HG02885 (cell line): Measurements from ENCODE around the gene USP17L21.
"Not testable (repeated sequence)": the region's sequence is repeated elsewhere in the genome, so short reads cannot be mapped to it uniquely, and the experiment has no call there.

ENCODE experiments used
- ATAC-seq: cut with Tn5 transposase; IDR thresholded peaks from one replicate; pipeline ENCODE4 v1.9.1; 2021; ENCODE audit warnings: mild to moderate bottlenecking; ENCODE audit not compliant: unreplicated experiment, poor library complexity

USP17L21 gene, protein sequence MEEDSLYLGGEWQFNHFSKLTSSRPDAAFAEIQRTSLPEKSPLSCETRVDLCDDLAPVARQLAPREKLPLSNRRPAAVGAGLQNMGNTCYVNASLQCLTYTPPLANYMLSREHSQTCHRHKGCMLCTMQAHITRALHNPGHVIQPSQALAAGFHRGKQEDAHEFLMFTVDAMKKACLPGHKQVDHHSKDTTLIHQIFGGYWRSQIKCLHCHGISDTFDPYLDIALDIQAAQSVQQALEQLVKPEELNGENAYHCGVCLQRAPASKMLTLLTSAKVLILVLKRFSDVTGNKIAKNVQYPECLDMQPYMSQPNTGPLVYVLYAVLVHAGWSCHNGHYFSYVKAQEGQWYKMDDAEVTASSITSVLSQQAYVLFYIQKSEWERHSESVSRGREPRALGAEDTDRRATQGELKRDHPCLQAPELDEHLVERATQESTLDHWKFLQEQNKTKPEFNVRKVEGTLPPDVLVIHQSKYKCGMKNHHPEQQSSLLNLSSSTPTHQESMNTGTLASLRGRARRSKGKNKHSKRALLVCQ

DNA sequence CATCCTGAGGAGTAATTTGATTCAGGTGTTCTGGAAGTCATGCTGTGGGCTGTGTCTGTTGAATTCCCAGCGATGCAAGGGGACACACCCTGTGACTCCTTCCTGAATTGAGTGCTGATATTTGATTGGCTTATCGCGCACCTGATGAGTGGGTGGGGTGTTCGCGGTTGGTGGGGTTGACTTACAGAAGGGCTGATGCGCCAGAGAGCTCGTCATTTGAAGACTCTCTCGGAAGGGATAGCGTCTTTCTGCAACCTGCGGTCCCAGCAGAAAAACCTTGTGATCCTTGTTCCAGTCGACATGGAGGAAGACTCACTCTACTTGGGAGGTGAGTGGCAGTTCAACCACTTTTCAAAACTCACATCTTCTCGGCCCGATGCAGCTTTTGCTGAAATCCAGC, at the start of gene USP17L21:
Gene USP17L21, plus strand, starts transcription at position 301 of the 400 bp plus-strand sequence. Its CDS starts 0 bp downstream, at position 301.
- not testable (repeated sequence) for ATAC-seq

DNA sequence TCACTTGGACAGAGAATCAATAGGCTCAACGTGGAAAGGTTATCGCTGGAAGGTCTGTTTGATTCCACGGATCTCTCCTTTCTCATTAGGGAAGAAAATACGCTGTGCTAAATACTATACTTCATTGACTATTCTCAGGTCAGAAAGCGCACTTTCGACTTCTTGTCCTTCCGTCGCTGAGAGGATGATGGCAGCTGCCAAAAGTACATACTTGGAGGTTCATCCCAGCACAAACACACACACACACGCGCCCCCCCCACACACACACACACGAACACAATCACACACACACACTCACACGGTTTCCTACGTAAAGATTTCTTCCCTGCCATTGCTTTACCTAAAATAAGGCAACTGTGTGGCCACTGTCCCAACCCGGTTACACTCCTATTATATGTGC, 48.0 kb upstream of the USP17L21 start:
- ATAC-seq, result not testable (repeated sequence)

DNA sequence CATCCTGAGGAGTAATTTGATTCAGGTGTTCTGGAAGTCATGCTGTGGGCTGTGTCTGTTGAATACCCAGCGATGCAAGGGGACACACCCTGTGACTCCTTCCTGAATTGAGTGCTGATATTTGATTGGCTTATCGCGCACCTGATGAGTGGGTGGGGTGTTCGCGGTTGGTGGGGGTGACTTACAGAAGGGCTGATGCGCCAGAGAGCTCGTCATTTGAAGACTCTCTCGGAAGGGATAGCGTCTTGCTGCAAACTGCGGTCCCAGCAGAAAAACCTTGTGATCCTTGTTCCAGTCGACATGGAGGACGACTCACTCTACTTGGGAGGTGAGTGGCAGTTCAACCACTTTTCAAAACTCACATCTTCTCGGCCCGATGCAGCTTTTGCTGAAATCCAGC, 47.6 kb upstream of the USP17L21 start, which contains the start of gene USP17L11:
Gene USP17L11, plus strand, starts transcription at position 301 of the 400 bp plus-strand sequence. Its CDS starts 0 bp downstream, at position 301.
- ATAC-seq, result not testable (repeated sequence)

DNA sequence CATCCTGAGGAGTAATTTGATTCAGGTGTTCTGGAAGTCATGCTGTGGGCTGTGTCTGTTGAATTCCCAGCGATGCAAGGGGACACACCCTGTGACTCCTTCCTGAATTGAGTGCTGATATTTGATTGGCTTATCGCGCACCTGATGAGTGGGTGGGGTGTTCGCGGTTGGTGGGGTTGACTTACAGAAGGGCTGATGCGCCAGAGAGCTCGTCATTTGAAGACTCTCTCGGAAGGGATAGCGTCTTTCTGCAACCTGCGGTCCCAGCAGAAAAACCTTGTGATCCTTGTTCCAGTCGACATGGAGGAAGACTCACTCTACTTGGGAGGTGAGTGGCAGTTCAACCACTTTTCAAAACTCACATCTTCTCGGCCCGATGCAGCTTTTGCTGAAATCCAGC, 42.8 kb upstream of the USP17L21 start, which contains the start of gene USP17L12:
Gene USP17L12, plus strand, starts transcription at position 301 of the 400 bp plus-strand sequence. Its CDS starts 0 bp downstream, at position 301.
- ATAC-seq, result not testable (repeated sequence)

DNA sequence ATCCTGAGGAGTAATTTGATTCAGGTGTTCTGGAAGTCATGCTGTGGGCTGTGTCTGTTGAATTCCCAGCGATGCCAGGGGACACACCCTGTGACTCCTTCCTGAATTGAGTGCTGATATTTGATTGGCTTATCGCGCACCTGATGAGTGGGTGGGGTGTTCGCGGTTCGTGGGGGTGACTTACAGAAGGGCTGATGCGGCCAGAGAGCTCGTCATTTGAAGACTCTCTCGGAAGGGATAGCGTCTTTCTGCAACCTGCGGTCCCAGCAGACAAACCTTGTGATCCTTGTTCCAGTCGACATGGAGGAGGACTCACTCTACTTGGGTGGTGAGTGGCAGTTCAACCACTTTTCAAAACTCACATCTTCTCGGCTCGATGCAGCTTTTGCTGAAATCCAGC, 38.1 kb upstream of the USP17L21 start, which contains the start of gene USP17L13:
Gene USP17L13, plus strand, starts transcription at position 301 of the 400 bp plus-strand sequence. Its CDS starts 0 bp downstream, at position 301.
- not testable (repeated sequence) for ATAC-seq

DNA sequence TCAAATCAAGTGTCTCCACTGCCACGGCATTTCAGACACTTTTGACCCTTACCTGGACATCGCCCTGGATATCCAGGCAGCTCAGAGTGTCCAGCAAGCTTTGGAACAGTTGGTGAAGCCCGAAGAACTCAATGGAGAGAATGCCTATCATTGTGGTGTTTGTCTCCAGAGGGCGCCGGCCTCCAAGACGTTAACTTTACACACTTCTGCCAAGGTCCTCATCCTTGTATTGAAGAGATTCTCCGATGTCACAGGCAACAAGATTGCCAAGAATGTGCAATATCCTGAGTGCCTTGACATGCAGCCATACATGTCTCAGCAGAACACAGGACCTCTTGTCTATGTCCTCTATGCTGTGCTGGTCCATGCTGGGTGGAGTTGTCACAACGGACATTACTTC, 32.4 kb upstream of the USP17L21 start:
- not testable (repeated sequence) for ATAC-seq

DNA sequence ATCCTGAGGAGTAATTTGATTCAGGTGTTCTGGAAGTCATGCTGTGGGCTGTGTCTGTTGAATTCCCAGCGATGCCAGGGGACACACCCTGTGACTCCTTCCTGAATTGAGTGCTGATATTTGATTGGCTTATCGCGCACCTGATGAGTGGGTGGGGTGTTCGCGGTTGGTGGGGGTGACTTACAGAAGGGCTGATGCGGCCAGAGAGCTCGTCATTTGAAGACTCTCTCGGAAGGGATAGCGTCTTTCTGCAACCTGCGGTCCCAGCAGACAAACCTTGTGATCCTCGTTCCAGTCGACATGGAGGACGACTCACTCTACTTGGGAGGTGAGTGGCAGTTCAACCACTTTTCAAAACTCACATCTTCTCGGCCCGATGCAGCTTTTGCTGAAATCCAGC, 28.6 kb upstream of the USP17L21 start, which contains the start of gene USP17L15:
Gene USP17L15, plus strand, starts transcription at position 301 of the 400 bp plus-strand sequence. Its CDS starts 0 bp downstream, at position 301.
- not testable (repeated sequence) for ATAC-seq

DNA sequence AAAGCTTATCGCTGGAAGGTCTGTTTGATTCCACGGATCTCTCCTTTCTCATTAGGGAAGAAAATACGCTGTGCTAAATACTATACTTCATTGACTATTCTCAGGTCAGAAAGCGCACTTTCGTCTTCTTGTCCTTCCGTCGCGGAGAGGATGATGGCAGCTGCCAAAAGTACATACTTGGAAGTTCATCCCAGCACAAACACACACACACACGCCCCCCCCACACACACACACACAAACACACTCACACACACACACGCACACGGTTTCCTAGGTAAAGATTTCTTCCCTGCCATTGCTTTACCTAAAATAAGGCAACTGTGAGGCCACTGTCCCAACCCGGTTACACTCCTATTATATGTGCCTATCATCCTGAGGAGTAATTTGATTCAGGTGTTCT, 24.2 kb upstream of the USP17L21 start:
- ATAC-seq, result not testable (repeated sequence)

DNA sequence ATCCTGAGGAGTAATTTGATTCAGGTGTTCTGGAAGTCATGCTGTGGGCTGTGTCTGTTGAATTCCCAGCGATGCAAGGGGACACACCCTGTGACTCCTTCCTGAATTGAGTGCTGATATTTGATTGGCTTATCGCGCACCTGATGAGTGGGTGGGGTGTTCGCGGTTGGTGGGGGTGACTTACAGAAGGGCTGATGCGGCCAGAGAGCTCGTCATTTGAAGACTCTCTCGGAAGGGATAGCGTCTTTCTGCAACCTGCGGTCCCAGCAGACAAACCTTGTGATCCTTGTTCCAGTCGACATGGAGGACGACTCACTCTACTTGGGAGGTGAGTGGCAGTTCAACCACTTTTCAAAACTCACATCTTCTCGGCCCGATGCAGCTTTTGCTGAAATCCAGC, 19.1 kb upstream of the USP17L21 start, which contains the start of gene USP17L17:
Gene USP17L17, plus strand, starts transcription at position 301 of the 400 bp plus-strand sequence. Its CDS starts 0 bp downstream, at position 301.
- ATAC-seq, result not testable (repeated sequence)

DNA sequence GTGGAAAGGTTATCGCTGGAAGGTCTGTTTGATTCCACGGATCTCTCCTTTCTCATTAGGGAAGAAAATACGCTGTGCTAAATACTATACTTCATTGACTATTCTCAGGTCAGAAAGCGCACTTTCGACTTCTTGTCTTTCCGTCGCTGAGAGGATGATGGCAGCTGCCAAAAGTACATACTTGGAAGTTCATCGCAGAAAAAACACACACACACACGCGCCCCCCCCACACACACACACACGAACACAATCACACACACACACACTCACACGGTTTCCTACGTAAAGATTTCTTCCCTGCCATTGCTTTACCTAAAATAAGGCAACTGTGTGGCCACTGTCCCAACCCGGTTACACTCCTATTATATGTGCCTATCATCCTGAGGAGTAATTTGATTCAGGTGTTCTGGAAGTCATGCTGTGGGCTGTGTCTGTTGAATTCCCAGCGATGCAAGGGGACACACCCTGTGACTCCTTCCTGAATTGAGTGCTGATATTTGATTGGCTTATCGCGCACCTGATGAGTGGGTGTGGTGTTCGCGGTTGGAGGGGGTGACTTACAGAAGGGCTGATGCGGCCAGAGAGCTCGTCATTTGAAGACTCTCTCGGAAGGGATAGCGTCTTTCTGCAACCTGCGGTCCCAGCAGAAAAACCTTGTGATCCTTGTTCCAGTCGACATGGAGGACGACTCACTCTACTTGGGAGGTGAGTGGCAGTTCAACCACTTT, 14.6 kb upstream of the USP17L21 start, which contains the start of gene USP17L18:
Gene USP17L18, plus strand, starts transcription at position 678 of the 728 bp plus-strand sequence. Its CDS starts 0 bp downstream, at position 678.
- ATAC-seq, result not testable (repeated sequence)

DNA sequence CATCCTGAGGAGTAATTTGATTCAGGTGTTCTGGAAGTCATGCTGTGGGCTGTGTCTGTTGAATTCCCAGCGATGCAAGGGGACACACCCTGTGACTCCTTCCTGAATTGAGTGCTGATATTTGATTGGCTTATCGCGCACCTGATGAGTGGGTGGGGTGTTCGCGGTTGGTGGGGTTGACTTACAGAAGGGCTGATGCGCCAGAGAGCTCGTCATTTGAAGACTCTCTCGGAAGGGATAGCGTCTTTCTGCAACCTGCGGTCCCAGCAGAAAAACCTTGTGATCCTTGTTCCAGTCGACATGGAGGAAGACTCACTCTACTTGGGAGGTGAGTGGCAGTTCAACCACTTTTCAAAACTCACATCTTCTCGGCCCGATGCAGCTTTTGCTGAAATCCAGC, 9.6 kb upstream of the USP17L21 start, which contains the start of gene USP17L19:
Gene USP17L19, plus strand, starts transcription at position 301 of the 400 bp plus-strand sequence. Its CDS starts 0 bp downstream, at position 301.
- not testable (repeated sequence) for ATAC-seq

DNA sequence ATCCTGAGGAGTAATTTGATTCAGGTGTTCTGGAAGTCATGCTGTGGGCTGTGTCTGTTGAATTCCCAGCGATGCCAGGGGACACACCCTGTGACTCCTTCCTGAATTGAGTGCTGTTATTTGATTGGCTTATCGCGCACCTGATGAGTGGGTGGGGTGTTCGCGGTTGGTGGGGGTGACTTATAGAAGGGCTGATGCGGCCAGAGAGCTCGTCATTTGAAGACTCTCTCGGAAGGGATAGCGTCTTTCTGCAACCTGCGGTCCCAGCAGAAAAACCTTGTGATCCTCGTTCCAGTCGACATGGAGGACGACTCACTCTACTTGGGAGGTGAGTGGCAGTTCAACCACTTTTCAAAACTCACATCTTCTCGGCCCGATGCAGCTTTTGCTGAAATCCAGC, 4.8 kb upstream of the USP17L21 start, which contains the start of gene USP17L20:
Gene USP17L20, plus strand, starts transcription at position 301 of the 400 bp plus-strand sequence. Its CDS starts 0 bp downstream, at position 301.
- ATAC-seq, result not testable (repeated sequence)

DNA sequence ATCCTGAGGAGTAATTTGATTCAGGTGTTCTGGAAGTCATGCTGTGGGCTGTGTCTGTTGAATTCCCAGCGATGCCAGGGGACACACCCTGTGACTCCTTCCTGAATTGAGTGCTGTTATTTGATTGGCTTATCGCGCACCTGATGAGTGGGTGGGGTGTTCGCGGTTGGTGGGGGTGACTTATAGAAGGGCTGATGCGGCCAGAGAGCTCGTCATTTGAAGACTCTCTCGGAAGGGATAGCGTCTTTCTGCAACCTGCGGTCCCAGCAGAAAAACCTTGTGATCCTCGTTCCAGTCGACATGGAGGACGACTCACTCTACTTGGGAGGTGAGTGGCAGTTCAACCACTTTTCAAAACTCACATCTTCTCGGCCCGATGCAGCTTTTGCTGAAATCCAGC, 4.6 kb downstream of the USP17L21 start, which contains the start of gene USP17L22:
Gene USP17L22, plus strand, starts transcription at position 301 of the 400 bp plus-strand sequence. Its CDS starts 0 bp downstream, at position 301.
- ATAC-seq, result not testable (repeated sequence)

DNA sequence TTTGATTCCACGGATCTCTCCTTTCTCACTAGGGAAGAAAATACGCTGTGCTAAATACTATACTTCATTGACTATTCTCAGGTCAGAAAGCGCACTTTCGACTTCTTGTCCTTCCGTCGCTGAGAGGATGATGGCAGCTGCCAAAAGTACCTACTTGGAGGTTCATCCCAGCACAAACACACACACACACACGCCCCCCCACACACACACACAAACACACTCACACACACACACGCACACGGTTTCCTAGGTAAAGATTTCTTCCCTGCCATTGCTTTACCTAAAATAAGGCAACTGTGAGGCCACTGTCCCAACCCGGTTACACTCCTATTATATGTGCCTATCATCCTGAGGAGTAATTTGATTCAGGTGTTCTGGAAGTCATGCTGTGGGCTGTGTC, 9.0 kb downstream of the USP17L21 start:
- not testable (repeated sequence) for ATAC-seq
